ENCODE measurements around the gene SCFD1. TPM values are rescaled to one million over a fixed set of nuclear protein-coding genes. Genes with fewer than 3 reads are reported as not detected.
"Not testable (repeated sequence)": the region's sequence is repeated elsewhere in the genome, so short reads cannot be mapped to it uniquely, and the experiment has no call there.

Gene SCFD1
- total RNA-seq, result 43.5 TPM
- long read RNA-seq, transcript SCFD1-203 (25 exons, 2,359 nt), result major isoform, 15 of 24 reads
- long read RNA-seq, partial matches to known transcripts, result 3 of 24 reads
- long read RNA-seq, other reads (novel, unspliced or antisense), result 1 of 24 reads

GRCh38 chr14:30621940-30622830 lies at the start of gene SCFD1:
Gene SCFD1, plus strand, starts transcription at chr14:30622319. Its CDS starts 20 bp downstream, at chr14:30622339.
- intact Hi-C loops (cut with micrococcal nuclease), result no loop called here
- DNase-seq, result peak; percentile 97
- peak; percentile 100 for ATAC-seq

DNA sequence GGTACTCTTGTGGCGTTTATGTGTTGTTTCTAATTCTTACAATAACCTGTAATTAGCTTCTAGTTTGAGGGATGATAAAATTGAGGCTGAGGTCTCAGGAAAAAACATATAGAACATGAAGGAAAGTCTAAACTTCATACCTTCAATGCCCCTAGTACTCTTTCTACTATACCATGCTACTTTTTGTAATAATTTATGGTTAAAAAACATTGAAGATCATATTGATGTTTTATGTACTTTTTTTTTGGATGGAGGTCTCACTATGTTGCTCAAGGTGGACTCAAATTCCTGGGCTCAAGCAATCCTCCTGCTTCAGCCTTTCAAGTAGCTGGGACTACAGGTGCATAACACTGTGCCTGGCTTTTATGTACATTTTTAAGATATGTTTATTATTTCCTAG lies 49.3 kb upstream of the SCFD1 start:
- ATAC-seq, result no peak
- DNase-seq, result no peak
- intact Hi-C loops (cut with micrococcal nuclease), result no loop called here

DNA sequence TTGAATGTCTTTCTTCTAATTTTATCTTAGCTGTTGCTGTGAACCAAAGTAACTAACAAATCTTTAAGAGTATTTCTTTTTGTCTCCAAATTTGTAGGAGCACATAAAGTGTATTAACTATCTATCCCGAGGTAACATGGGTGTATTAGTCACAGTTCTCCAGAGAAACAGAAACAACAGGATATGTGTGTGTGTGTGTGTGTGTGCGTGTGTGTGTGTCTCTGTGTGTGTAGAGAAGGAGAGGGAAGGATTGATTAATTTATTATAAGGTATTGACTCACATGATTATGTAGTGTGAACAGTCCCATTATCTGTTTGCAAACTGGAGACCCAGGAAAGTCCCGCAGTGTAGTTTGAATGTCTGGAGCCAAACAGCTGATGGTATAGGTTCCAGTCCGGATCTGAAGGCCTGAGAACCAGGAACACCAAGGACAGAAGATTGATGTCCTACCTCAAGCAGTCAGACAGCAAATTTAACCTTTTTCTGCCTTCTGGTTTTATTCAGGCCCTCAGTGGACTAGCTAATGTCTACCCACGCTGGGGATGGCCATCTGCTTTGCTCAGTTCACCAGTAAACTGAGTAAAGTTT lies 48.8 kb upstream of the SCFD1 start:
- no peak for DNase-seq
- no peak for ATAC-seq
- intact Hi-C loops (cut with micrococcal nuclease), result no loop called here

DNA sequence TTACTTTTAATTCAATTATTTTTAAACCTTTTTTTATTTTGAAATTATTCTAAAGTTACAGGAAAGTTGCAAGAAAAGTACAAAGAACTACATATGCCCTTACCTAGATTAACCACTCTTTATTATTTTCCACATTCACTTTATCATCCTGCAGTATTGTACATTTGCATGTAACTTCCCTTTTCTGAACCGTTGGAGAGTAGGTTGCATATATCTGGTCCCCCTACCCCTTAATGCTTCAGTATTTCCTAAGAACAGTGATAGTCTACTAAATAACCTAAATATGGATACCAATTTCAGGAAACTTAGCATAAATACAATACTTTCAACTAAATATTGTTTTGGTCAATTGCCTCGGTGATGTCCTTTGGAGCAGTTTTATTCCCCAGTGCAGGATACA lies 48.2 kb upstream of the SCFD1 start:
- intact Hi-C loops (cut with micrococcal nuclease), result no loop called here
- no peak for ATAC-seq

GRCh38 chr14:30574777-30575176 lies 47.3 kb upstream of the SCFD1 start:
- ATAC-seq; intact Hi-C loops (cut with micrococcal nuclease); DNase-seq: not testable (repeated sequence)

More for the DNA sequence above, 48.2 kb upstream of the SCFD1 start:
- no peak for DNase-seq

- DNase-seq; ATAC-seq; intact Hi-C loops (cut with micrococcal nuclease): not testable (repeated sequence)
These were observed 45.8 kb upstream of the SCFD1 start for GRCh38 chr14:30576333-30576732.

- ATAC-seq, result no peak
- intact Hi-C loops (cut with micrococcal nuclease), result no loop called here
- DNase-seq, result no peak
These were observed 41.4 kb upstream of the SCFD1 start for GRCh38 chr14:30580616-30581282.

DNA sequence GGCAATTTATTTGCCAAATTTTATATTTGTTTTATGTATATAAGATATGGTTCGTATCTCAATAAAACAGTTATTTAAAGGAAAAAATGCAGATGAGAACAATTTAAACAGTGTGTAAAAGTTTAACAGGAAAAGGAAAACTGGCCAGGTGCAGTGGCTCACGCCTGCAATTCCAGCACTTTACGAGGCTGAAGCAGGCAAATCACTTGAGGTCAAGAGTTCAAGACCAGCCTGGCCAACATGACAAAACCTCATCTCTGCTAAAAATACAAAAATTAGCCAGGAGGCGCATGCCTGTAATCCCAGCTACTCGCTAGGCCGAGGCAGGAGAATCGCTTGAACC lies 40.9 kb upstream of the SCFD1 start:
- ATAC-seq (no peak), DNase-seq (no peak)
- intact Hi-C loops (cut with micrococcal nuclease), result no loop called here

DNA sequence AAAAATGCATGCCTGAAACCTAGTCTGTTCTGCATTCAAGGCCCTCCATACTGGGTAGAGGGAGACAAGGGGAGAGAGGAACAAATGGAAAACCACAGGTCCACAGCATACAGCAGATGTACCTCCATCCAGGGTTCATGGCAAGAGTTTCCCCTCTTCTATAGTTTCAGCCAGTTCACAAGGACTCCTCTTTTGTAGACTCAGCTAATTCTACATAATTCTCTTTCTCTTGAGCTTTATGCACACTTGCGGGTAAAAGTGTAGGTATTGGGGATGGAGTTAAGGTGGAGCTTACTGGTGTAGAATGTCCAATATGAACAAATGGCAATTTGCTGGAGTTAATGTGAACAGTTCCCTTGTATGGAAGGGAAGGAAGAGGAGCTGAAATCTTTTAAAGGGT lies 39.7 kb upstream of the SCFD1 start:
- intact Hi-C loops (cut with micrococcal nuclease), result no loop called here
- no peak for DNase-seq

DNA sequence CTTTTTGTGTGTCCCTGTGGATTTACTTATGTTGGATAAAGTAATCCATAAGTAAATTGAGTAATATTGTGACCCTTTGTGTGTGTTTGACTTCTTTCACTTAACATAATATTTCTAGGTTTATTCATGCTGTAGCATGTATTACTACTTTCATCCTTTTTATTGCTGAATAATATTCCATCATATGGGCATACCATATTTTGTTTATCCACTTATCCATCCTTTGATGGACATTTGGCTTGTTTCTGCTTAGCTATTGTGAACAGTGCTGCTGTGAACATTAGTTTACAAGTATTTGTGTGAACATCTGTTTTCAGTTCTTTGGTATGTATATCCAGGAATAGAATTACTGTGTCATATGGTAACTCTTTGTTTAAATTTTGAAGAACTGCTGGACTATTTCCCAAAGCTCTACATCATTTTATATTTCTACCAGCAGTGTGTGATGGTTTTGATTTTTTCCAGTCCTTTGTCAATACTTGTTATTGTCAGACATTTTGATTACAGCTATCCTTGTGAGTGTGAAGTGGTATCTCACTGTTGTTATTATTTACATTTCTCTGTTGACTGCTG lies 38.0 kb upstream of the SCFD1 start:
- no peak for DNase-seq
- no peak for ATAC-seq
- intact Hi-C loops (cut with micrococcal nuclease), result no loop called here

More for the DNA sequence above, 39.7 kb upstream of the SCFD1 start:
- no peak for ATAC-seq

DNA sequence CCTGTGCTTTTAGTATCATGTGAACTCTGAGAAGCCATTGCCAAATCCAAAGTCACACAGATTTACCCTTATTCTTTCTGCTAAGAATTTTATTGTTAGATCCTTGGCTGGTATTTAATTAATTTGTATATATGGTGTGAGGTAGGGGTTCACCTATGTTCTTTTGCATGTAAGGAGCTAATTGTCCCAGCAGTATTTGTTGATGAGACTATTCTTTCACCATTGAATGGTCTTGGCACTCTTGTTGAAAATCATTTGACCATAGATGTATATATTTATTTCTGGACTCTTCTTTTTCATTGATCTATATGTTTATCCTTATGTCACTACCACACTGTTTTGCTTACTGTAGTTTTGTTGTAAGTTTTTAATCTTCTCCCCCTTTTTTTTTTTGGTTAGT lies 36.9 kb upstream of the SCFD1 start:
- intact Hi-C loops (cut with micrococcal nuclease), result no loop called here
- no peak for ATAC-seq

GRCh38 chr14:30587141-30587540 lies 35.0 kb upstream of the SCFD1 start:
- ATAC-seq, result no peak
- DNase-seq, result no peak
- intact Hi-C loops (cut with micrococcal nuclease), result no loop called here

More for the DNA sequence above, 36.9 kb upstream of the SCFD1 start:
- DNase-seq, result no peak

GRCh38 chr14:30588873-30589272 lies 33.2 kb upstream of the SCFD1 start:
- intact Hi-C loops (cut with micrococcal nuclease), result no loop called here
- DNase-seq (no peak), ATAC-seq (no peak)

DNA sequence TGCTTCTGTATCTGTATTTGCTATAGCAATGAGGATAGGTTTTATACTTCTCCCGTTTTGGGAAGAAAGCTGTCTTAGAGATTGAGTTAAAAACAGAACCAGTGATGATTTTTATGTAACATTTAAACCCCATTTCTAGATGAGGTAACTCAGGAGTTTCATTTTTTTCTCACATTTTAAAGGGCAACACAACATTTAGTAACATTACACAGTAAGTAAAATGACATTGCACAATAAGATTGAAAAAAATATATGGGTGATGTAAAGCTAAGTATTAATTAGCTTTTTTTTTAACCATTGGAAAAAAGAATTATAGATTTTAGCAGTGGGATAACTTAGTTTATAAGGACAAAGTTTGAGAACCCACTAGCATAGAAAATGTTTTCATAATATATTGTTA lies 25.2 kb upstream of the SCFD1 start:
- no peak for DNase-seq
- ATAC-seq, result no peak
- intact Hi-C loops (cut with micrococcal nuclease), result no loop called here

DNA sequence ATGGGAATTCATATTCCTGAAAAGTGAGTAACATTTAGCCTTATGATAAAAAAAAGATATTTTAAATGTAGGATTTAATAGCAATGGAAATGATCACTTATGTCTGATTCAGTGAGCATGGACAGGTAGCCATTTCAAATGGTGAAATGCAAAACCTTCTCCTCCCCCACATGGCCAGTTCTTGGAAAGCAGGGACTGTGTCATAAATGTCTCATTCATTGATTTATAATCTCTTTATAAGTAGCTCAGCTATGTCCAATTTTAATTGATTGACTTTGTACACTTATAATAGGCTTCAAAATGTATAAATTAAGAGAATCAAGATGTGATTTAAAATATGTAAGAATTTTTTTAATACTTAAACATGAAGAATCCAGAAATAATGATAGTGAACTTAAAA lies 24.6 kb upstream of the SCFD1 start:
- intact Hi-C loops (cut with micrococcal nuclease), result no loop called here
- DNase-seq (no peak), ATAC-seq (no peak)

- no peak for ATAC-seq
- intact Hi-C loops (cut with micrococcal nuclease), result no loop called here
These were observed 20.9 kb upstream of the SCFD1 start for GRCh38 chr14:30600922-30601918.

DNA sequence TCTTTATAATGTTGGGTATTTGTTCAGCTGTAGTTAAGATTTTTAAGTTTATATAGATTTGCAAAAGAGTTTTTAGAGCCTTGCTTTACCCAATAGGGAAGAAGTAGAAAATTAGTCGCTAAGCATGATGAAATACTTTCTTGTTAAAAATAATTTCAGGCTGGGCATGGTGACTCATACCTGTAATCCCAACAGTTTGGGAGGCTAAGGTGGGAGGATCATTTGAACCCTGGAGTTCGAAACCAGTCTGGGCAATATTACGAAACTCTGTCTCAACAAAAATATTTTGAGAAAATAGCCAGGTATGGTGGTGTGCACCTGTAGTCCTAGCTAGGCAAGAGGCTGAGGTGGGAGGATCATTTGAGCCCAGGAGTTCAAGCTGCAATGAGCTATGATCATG lies 18.7 kb upstream of the SCFD1 start:
- intact Hi-C loops (cut with micrococcal nuclease), result no loop called here
- DNase-seq (no peak), ATAC-seq (no peak)

More at GRCh38 chr14:30600922-30601918, 20.9 kb upstream of the SCFD1 start:
- DNase-seq, result no peak

DNA sequence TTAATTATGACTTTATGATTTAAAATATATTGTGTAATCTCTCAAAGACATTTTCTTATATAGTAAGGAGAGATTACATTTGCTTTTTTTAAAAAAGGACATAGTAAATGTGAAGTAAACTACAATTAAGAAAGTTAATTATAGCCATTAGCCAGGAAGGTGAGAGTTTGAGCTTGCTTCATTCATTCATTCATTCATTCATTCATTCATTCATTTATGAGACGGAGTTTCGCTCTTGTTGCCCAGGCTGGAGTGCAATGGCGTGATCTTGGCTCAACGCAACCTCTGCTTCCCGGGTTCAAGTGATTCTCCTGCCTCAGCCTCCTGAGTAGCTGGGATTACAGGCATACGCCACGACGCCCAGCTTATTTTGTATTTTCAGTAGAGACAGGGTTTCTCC lies 17.4 kb upstream of the SCFD1 start:
- intact Hi-C loops (cut with micrococcal nuclease); DNase-seq; ATAC-seq: not testable (repeated sequence)
